SK-N-SH treated with all-trans-retinoic acid at 6 μM for 48 hours (cell line): Measurements from ENCODE around the gene DNMT3A.
A peak's percentile ranks its signal among the peaks of the same experiment; 100 is the strongest.

Experiments used
- ATAC-seq: fragments of 200-7000 bp; cut with Tn5 transposase; 3 replicates; pipeline ENCODE4 v1.9.1; 2020; ENCODE audit warnings: mild to moderate bottlenecking, moderate library complexity
- ARNTL ChIP-seq: fragments of 450-650 bp; formaldehyde crosslinking; IDR thresholded peaks from 2 replicates; pipeline ENCODE4 v1.5.0; 2020; ENCODE audit warnings: low read depth, mild to moderate bottlenecking, moderate library complexity, borderline replicate concordance
- BACH2 ChIP-seq: fragments of 250-450 bp; sonication (Bioruptor Pico); IDR thresholded peaks from 2 replicates; pipeline ENCODE4 v1.9.0; 2021; ENCODE audit warnings: mild to moderate bottlenecking, borderline replicate concordance
- CREB5 ChIP-seq: fragments of 250-450 bp; sonication (Bioruptor Pico); IDR thresholded peaks from 2 replicates; pipeline ENCODE4 v1.5.1; 2020; ENCODE audit warnings: low read depth, mild to moderate bottlenecking, moderate library complexity
- CSDC2 ChIP-seq: fragments of 250-450 bp; sonication (Bioruptor Pico); IDR thresholded peaks from 2 replicates; pipeline ENCODE4 v1.5.0; 2020; ENCODE audit warnings: mild to moderate bottlenecking, moderate library complexity
- CSRNP3 ChIP-seq: fragments of 250-450 bp; sonication (Bioruptor Pico); IDR thresholded peaks from 2 replicates; pipeline ENCODE4 v1.5.1; 2021; ENCODE audit warnings: mild to moderate bottlenecking, moderate library complexity
- ESRRG ChIP-seq: fragments of 250-450 bp; sonication (Bioruptor Pico); IDR thresholded peaks from 2 replicates; pipeline ENCODE4 v1.6.1; 2021; ENCODE audit warnings: mild to moderate bottlenecking
- GLIS3 ChIP-seq: fragments of 250-450 bp; sonication (Bioruptor Pico); IDR thresholded peaks from 2 replicates; pipeline ENCODE4 v1.5.0; 2020; ENCODE audit warnings: mild to moderate bottlenecking, moderate library complexity
- ISL1 ChIP-seq: fragments of 250-450 bp; sonication (Bioruptor Pico); IDR thresholded peaks from 2 replicates; pipeline ENCODE4 v2.1.2; 2022; ENCODE audit warnings: mild to moderate bottlenecking, moderate library complexity
- OSR1 ChIP-seq: fragments of 250-450 bp; sonication (Bioruptor Pico); IDR thresholded peaks from 2 replicates; pipeline ENCODE4 v1.8.0; 2022; ENCODE audit warnings: moderate library complexity, mild to moderate bottlenecking, inconsistent platforms
- PATZ1 ChIP-seq: fragments of 250-450 bp; sonication (Bioruptor Pico); IDR thresholded peaks from 2 replicates; pipeline ENCODE4 v1.8.0; 2020; ENCODE audit warnings: mild to moderate bottlenecking, moderate library complexity, borderline replicate concordance
- POU6F1 ChIP-seq: fragments of 250-450 bp; sonication (Bioruptor Pico); IDR thresholded peaks from 2 replicates; pipeline ENCODE4 v1.8.0; 2021; ENCODE audit warnings: low read depth, mild to moderate bottlenecking, moderate library complexity, borderline replicate concordance
- RARB ChIP-seq: fragments of 250-450 bp; sonication (Bioruptor Pico); IDR thresholded peaks from 2 replicates; pipeline ENCODE4 v1.8.0; 2021; ENCODE audit warnings: mild to moderate bottlenecking, moderate library complexity
- SNAI2 ChIP-seq: fragments of 250-450 bp; sonication (Bioruptor Pico); IDR thresholded peaks from 2 replicates; pipeline ENCODE4 v1.5.0; 2020; ENCODE audit warnings: mild to moderate bottlenecking, moderate library complexity
- TCF4 ChIP-seq: fragments of 250-450 bp; sonication (Bioruptor Pico); IDR thresholded peaks from 2 replicates; pipeline ENCODE4 v1.8.0; 2021; ENCODE audit warnings: mild to moderate bottlenecking, moderate library complexity, borderline replicate concordance
- TOX ChIP-seq: fragments of 250-450 bp; sonication (Bioruptor Pico); IDR thresholded peaks from 2 replicates; pipeline ENCODE4 v1.8.0; 2021; ENCODE audit warnings: mild to moderate bottlenecking, moderate library complexity, borderline replicate concordance
- TSHZ2 ChIP-seq: fragments of 250-450 bp; sonication (Bioruptor Pico); IDR thresholded peaks from 2 replicates; pipeline ENCODE4 v1.5.0; 2020; ENCODE audit warnings: mild to moderate bottlenecking, moderate library complexity
- ZC3H10 ChIP-seq: fragments of 250-450 bp; sonication (Bioruptor Pico); IDR thresholded peaks from 2 replicates; pipeline ENCODE4 v1.5.1; 2021; ENCODE audit warnings: mild to moderate bottlenecking, moderate library complexity
- ZFP3 ChIP-seq: fragments of 250-450 bp; sonication (Bioruptor Pico); IDR thresholded peaks from 2 replicates; pipeline ENCODE4 v1.5.0; 2020; ENCODE audit warnings: mild to moderate bottlenecking, moderate library complexity
- ZFP30 ChIP-seq: fragments of 450-650 bp; formaldehyde crosslinking; IDR thresholded peaks from 2 replicates; pipeline ENCODE4 v1.5.0; 2022; ENCODE audit warnings: mild to moderate bottlenecking, moderate library complexity
- ZNF565 ChIP-seq: fragments of 450-650 bp; formaldehyde crosslinking; conservative IDR thresholded peaks from 2 replicates; pipeline ENCODE4 v1.5.0; 2020; ENCODE audit warnings: low read depth, mild to moderate bottlenecking, moderate library complexity
- ZNF70 ChIP-seq: fragments of 450-650 bp; formaldehyde crosslinking; IDR thresholded peaks from 2 replicates; pipeline ENCODE4 v1.5.0; 2020; ENCODE audit warnings: mild to moderate bottlenecking, moderate library complexity
- ZNF8 ChIP-seq: fragments of 450-650 bp; formaldehyde crosslinking; IDR thresholded peaks from 2 replicates; pipeline ENCODE4 v1.5.0; 2020; ENCODE audit warnings: mild to moderate bottlenecking, moderate library complexity

DNMT3A gene

GRCh38 chr2:25354116-25354515 is 12.4 kb upstream of the DNMT3A start:
- ATAC-seq = no peak
- TF ChIP-seq BACH2 (CRISPR knock-in tag) (no peak), TCF4 (CRISPR knock-in tag) (no peak), ZNF70 (CRISPR knock-in tag) (no peak), CREB5 (CRISPR knock-in tag) (no peak)
- TF ChIP-seq, all 23 proteins: peak for 0

GRCh38 chr2:25349397-25349796 is 7.7 kb upstream of the DNMT3A start:
- TF ChIP-seq ZFP3 (CRISPR knock-in tag) (no peak), ESRRG (CRISPR knock-in tag) (no peak)

GRCh38 chr2:25347846-25348245 is 6.1 kb upstream of the DNMT3A start:
- no peak; the same call in 2 of the 3 replicates for ATAC-seq
- TF ChIP-seq ESRRG (CRISPR knock-in tag) = no peak

More at GRCh38 chr2:25349397-25349796, 7.7 kb upstream of the DNMT3A start:
- no peak; the same call in 2 of the 3 replicates for ATAC-seq

- TF ChIP-seq BACH2 (CRISPR knock-in tag) (no peak), TOX (no peak), PATZ1 (CRISPR knock-in tag) (no peak), SNAI2 (CRISPR knock-in tag) (no peak), GLIS3 (CRISPR knock-in tag) (no peak), CSRNP3 (CRISPR knock-in tag) (no peak), ESRRG (CRISPR knock-in tag) (no peak), TCF4 (CRISPR knock-in tag) (no peak), CSDC2 (CRISPR knock-in tag) (no peak), ISL1 (CRISPR knock-in tag) (no peak), ZNF8 (CRISPR knock-in tag) (no peak), OSR1 (no peak), ARNTL (CRISPR knock-in tag) (no peak), ZNF565 (no peak), RARB (no peak), TSHZ2 (CRISPR knock-in tag) (no peak)
- ATAC-seq = peak; percentile 25
Observed at GRCh38 chr2:25347205-25347815, 5.6 kb upstream of the DNMT3A start.

GRCh38 chr2:25343187-25343825 is 1.6 kb upstream of the DNMT3A start:
- ATAC-seq = no peak
- no peak for TF ChIP-seq TCF4 (CRISPR knock-in tag)
- TF ChIP-seq ISL1 (CRISPR knock-in tag) = no peak
- no peak for TF ChIP-seq ZC3H10 (CRISPR knock-in tag)
- TF ChIP-seq ZFP30 (CRISPR knock-in tag) = no peak
- no peak for TF ChIP-seq RARB
- TF ChIP-seq GLIS3 (CRISPR knock-in tag) = no peak
- TF ChIP-seq BACH2 (CRISPR knock-in tag) = no peak
- TF ChIP-seq SNAI2 (CRISPR knock-in tag) = no peak
- TF ChIP-seq CREB5 (CRISPR knock-in tag) = no peak
- TF ChIP-seq TOX = no peak
- TF ChIP-seq POU6F1 (CRISPR knock-in tag) = no peak
- no peak for TF ChIP-seq OSR1
